ENCODE results near the gene TTYH3.
"Not testable (repeated sequence)": the region's sequence is repeated elsewhere in the genome, so short reads cannot be mapped to it uniquely, and the experiment has no call there.

Gene TTYH3, protein sequence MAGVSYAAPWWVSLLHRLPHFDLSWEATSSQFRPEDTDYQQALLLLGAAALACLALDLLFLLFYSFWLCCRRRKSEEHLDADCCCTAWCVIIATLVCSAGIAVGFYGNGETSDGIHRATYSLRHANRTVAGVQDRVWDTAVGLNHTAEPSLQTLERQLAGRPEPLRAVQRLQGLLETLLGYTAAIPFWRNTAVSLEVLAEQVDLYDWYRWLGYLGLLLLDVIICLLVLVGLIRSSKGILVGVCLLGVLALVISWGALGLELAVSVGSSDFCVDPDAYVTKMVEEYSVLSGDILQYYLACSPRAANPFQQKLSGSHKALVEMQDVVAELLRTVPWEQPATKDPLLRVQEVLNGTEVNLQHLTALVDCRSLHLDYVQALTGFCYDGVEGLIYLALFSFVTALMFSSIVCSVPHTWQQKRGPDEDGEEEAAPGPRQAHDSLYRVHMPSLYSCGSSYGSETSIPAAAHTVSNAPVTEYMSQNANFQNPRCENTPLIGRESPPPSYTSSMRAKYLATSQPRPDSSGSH

DNA sequence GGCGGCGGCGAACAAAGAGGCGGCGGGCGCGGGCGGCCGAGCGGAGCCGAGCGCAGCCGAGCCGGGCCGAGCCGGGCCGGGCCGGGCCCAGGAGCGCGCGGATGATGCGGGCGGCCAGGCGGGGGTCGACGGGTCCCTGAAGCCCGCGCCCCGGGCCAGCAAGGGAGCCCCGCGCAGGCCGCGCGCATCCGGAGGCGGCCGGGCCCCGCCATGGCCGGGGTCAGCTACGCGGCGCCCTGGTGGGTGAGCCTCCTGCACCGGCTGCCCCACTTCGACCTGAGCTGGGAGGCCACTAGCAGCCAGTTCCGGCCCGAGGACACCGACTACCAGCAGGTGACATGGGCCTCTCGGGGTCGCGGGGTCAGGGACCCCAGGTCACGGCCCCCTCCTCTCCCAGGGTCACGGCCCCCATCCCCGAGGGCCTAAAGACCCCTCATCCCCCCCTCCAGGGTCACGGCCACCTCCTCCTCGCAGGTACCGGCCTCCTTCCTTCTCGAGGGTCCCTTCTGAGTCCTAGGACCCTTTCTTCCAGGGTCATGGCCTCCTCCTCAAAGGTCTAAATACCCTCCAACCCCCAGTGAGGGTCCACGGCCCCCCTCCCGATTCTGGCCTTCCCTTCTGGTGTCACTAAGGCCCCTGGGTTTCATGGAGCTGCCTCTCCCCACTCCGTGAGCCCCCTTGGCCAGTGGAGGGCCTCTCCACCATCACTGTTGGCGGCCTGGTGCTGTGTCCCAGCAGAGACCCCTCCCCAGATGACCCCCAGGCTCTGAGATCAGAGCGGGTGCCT lies at the start of gene TTYH3:
Gene TTYH3 (plus strand): TSS at position 41 of the 787 bp plus-strand sequence. CDS start 170 bp downstream, at position 211.
- DNase-seq = no peak

DNA sequence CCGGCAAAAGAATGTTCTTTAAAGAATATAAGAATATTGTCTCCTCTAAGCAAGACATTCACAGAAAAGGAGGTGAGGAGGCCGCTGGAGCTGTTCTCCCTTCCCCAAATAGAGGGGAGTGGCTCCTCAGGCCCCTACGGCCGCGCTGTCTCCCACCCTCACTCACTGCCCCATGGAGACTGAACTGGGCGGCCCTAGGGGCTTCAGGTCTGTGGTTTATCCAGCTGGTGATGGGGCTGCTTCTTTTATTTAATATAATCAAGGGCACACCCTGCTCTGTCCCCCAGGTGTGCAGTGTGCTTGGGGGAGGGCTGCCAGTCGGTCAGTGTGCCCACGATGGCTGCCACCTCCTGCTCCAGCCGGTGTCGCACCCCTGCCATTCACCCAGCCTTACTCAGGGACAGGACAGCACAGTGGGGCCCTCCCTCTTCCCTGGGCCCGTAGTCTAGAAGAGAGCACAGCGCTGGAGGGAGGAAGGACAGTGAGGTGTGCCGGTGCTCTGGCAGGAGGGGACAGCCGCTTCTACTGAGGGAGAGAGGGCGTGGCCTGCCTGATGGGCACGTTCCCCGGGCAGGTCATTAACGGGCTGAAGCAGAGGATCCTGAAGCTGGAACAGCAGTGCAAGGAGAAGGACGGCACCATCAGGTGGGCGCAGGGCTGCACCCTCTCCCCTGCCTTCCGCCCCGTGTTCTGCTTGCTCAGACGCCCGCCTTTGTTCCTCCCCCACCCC lies 49.6 kb upstream of the TTYH3 start:
- no peak for DNase-seq

DNA sequence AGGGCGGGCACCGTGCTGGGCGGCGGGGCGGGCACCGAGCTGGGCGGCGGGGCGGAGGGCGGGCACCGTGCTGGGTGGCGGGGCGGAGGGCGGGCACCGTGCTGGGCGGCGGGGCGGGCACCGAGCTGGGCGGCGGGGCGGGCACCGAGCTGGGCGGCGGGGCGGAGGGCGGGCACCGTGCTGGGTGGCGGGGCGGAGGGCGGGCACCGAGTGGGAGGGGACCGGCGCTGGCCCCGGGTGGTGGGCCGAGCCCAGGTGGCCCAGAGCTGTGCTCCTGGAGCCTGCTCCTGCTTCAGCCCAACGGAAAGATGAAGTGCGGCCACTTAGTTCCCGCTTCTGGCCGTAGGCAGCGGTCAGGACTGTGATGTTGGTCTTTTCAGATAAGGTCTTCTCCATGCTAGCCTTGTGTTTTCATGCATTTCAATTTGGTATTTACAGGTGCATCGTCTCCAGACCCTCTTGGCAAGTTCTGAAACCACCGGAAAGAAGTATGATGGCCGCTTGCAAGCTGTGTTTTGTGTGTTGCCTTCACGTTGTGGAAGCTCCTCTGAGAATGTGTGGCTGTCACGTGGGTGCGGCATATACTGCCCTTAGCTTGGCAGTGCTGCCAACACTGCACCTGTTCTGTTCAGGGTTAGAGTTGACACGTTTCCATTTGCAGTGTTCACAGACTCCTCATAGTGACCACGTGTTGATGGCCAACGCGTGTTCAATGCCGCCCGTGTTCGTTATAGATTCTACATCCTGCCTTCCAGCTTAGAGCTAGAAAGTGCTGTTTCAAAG lies 47.8 kb upstream of the TTYH3 start:
- no peak for DNase-seq

DNA sequence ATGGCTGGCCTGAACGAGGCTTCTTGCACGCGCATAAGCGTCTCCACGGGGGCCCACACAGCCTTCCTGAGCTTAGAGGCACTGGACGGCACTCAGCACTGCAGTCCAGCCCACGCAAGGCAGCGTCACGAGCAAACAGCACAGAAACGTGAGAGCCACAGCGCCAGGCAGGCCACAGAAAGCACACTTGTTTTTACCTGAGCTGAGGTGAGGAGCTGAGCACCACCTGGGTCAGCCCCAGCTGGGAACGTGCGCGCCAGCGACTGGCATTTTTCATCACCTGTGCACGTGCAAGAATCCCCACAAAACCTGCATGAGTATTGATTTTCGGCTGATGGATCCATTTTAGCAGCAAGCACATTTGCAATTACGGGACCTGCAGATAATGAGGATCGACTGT lies 46.3 kb upstream of the TTYH3 start:
- no peak for DNase-seq

DNA sequence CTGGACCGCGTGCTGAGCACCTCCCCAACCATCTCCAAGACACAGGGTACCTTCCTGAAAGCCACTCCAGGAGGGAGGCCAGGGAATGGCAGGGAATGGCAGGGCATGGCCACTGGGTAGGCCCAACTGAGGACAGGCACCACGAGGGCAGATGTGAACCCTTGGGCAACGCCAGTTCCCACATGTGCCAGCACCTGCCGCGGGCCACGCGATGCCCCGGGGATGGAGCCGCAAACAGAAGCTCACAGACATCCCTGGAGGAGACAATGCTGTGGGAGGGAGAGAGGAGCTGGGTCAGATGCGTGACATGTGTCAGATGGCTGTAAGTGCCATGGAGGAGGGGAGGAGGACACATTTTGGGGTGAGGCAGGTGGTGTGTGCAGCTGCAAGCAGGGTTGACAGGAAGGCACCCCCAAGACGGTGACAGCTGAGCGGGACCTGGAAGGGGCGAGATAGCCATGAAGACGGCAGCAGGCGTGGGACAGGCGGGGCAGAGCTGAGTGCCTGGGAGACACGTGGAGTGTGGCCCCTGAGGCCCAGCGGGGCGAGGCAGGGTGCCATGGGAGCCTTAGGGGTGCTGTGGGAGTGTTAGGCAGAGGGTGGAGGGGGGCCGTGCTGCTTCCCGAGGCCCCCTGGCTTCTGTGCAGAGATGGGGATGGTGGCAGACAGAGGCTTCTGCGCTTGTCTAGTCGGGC lies 45.3 kb upstream of the TTYH3 start:
- no peak for DNase-seq

DNA sequence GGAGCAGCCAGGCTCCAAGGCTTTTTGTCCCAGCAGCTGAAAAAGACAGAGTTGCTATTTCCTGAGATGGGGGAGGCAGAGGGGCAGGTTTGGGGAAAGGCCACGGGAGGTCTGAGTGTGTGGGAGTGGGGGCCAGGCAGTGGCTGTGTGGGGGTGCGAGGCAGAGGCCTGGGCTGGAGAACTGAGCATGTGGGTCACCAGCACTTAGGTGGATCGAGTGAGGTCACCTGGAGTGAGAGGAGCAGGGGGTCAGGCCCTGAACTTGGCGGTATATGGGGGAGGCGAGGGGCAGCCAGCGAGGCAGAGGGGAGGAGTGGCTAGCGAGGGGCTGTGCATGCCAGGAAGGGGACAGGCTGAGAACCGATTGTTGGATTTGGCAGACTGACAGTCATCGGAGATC lies 44.7 kb upstream of the TTYH3 start:
- DNase-seq = no peak

DNA sequence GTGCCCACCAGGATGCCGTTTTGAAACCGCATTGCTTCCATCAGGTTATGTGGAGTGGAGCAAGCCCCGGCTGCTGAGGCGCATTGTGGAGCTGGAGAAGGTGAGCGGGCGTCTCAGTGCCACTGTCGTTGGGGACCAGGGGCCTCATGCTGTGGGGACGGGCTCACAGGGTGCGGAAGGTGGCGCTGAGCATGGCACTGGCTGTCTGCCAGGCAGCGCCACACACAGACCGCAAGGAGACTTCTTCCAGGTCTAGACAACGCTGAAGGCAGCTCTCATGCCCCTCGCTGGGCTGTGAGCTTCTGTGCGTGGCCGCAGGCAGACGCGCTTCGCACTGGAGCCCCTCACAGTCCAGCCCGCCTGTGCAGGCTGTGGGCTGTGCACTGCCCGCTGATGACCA lies 44.0 kb upstream of the TTYH3 start:
- DNase-seq = no peak

DNA sequence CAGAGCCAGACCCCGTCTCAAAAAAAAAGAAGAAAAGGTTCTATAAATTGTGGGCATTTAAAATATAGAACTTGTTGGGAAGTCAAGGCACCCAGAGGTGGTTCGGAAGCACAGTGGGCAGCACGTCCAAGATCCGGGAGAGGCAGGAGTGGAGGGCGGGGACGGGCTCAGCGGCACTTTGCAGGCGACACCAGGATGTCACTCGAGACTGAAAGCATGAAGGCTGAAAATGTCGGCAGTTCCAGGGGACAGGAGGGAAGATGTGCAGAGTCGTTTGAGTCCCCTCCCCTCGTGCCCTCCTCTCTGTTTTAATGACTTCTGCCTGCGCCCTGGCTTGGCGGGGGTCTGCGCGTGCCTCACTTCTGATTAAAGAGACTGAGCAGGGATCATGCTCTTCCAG lies 42.4 kb upstream of the TTYH3 start:
- no peak for DNase-seq

DNA sequence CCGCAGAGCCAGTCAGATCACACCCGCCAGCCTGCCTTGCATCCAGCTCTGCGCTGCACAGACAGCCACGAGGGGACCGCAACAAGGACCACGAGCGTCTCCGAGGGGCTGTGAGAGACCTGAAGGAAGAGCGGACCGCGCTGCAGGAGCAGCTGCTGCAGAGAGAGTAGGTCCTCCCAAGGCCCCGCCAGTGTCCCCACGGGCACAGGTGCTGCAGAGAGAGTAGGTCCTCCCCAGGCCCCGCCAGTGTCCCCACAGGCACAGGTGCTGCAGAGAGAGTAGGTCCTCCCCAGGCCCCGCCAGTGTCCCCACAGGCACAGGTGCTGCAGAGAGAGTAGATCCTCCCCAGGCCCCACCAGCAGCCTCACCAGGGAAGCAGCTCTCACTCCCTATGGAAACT lies 41.8 kb upstream of the TTYH3 start:
- not testable (repeated sequence) for DNase-seq

DNA sequence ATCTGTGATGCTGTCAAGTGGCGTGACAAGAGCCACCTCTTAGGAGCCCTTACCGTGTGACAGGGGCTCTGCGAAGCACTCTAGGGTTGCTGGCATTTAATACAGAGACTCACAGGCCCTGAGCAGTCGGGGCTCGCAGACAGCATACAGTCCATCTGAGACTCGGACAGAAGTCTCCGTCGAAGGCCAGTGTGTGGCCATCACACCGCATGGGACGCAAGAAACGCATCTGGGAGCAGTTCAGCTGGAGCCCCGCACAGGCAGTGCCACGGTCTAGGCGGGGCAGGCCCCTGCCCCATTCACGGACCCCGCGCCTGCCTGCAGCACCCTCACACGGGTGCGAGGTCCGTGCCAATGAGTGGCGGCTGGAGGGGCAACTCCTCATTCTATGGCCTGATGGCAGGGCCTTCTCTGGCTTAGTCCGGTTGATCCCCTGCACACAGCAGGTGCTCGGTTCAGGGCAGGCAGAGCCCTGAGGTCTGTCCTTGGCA lies 39.4 kb upstream of the TTYH3 start:
- DNase-seq = no peak

DNA sequence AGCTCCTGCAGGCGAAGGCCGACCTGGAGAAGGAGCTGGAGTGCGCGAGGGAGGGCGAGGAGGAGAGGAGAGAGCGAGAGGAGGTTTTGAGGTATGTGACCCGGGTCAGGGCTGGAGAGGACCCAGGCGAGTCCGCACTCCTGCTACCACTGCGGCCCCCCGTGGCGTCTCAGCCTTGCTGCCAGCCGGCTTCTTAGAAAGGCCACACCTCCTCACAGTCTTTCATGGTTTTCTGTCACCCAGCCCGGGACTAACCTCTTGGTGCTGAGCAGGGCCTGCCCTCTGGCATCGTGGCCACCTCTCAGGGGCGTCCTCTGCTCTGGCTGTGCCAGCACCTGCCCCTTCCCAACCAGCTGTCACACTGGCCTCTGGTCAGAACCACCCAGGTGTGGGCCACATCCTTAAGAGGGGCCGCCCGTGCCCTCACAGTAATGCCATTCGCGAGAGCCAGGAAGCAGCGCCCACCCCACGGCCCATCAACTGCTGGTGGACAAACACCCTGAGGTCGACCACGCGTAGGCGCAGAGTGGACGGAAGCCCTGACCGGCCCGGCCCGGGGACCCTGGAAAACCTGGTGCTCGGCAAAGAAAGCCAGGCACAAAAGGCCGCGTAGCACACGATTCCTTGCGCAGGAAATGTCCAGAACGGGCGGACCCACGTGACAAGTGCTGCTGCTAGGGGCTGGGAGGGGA lies 38.6 kb upstream of the TTYH3 start:
- no peak for DNase-seq

DNA sequence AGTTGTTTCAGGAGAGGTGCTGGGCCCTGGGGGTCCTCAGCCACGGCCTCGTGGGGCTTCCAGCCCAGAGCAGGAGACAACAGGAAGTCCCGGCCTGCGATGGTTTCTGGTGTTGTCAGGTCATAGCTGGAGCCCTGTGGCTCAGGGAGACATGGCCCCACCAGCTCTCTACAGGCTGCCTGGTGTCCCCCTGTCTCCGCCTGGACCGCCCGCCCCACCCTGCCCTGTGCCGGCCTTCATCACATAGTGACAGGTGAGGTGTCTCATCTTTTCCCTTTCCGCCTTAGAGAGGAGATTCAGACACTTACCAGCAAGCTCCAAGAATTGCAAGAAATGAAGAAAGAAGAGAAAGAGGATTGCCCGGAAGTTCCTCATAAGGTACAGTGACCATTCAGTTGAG lies 37.2 kb upstream of the TTYH3 start:
- DNase-seq = no peak

DNA sequence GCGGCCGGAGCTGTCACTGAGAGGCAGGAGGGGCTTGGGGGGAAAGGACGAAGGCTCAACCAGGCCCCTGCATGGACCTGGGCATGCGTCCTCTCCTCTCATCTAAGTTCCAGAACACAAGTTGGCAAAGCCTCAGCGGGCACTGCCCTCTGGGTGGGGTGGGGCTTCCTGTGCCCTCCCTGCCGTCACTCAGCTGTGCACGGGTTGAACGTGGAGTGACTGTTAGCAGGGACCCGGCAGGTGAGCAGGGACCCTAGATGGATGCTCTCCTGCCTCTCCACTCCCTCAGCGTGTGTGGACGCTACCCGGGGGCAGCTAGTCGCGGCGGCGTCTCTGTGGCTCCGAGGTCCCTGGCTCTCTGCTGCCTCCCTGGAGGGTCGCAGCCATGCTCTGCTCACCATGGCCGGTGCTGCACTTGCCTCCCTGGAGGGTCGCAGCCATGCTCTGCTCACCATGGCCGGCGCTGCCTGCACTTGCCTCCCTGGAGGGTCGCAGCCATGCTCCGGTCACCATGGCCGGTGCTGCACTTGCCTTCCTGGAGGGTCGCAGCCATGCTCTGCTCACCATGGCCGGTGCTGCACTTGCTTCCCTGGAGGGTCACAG lies 36.4 kb upstream of the TTYH3 start:
- DNase-seq = no peak

DNA sequence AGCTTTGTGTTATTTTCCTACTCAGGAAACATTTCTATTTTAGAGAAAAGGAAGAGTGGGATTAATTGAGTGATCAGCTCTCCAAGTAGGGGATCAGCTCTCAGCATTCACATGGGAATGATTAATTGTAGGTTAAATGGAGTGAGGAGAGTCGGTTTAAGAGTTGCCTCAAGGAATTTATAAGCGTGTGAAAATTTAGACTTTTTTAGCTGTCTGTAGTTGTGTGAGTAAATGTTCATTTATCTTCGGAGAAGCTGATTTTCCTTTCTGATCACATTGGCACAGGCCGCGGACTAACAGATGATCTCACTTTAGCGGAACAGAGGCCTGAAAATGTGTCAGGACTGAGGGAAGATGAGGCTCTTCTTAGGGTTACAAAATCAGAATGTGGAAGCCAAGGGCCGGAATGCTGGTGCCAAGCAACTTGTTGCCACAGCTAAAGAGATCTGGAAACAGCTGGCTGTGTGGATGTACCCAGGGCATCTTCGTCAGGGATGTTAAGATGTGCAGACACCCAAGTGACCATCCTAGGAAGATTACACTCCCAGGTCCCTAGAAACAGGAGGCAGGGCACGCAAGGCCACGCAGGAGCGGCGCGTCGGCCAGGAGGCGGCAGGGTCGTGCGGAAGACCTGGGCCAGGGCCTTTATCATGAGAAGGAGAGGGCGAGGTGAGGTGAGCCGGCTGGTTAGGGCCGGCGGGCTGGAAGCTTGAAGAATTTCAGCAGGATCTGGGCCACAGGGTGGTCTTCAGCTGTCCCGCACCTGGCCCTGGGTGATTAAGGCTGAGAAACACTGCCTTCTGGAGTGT lies 35.1 kb upstream of the TTYH3 start:
- no peak for DNase-seq

DNA sequence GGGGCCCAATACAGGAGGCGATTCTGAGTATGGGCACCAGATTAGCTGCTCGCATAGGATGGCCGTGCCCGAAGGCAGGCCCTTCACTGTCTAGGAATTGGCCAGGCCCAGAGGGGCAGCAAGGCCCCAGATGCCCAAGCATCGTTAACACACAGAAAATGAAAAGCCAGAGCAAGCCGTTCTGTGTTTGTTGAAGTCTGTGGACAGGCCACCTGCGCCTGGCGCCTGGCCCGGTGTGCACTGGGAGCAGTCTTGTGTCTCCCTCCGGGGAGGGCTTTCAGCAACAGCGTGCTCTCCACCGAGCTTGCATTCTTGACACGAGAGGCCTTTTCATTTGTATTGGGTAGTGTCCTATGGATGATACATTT lies 34.5 kb upstream of the TTYH3 start:
- DNase-seq = no peak

DNA sequence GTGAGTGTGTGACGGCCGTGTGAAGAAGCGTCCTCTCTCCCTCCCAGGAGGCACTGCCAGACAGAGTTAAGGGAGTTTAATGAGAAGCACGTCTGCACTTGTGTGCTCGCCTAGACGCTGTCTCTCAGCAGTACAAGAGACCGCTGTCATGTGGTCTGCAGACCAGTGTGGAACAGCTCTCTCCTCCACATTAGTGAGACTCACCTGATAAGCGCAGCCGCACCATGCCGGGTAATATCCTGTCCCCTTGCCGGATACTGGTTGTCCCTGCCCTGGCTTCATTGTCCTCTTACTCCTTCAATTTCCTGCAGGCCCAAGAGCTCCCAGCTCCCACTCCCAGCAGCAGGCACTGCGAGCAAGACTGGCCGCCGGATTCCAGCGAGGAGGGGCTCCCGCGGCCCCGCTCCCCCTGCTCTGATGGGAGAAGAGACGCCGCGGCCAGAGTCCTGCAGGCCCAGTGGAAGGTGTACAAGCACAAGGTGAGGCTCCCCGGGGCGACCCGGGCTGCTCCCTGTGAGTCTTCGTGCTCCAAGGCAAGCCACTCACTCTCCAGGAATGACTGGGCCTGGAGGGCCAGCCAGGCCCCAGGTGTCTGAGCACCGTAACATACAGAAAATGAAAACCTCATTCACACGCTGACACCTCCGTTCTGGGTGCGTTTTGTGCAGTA lies 33.5 kb upstream of the TTYH3 start:
- DNase-seq = no peak

DNA sequence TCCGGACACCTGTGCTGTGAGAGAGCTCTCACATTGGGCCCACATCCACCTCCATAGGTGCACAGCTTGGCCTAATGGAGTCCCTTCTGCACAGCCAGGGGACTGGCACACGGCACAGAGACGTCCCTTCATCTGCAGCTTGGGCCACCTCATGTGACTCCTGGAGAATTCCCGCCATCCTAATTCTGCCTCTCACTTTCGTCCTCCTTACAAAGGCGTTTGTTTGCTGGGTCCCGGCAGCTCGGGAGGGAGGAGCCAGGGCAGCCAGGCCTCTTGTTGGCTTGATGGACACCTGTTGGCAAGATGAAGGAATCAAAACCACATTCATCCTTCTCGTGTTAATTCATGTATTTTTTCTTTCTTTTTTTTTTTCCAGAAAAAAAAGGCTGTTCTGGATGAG lies 30.7 kb upstream of the TTYH3 start:
- DNase-seq = no peak

DNA sequence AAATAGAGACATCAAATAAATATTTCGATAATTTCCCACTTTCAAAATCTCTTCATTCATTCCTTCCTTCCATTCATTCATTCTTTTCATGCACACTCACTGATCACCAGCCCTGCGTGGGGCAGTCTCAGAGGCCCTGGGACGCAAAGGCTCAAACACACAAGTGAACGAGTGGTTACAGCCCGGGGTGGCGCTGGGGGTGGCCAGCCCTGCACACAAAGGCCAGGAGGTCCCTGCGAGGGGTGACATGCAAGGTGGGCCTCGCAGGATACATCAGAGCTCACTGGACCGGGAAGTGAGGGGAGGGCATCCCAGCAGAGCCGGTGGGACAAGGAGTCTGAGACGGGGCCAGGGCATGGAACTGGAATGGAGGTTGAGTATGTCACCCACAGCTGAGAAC lies 29.9 kb upstream of the TTYH3 start:
- no peak for DNase-seq

DNA sequence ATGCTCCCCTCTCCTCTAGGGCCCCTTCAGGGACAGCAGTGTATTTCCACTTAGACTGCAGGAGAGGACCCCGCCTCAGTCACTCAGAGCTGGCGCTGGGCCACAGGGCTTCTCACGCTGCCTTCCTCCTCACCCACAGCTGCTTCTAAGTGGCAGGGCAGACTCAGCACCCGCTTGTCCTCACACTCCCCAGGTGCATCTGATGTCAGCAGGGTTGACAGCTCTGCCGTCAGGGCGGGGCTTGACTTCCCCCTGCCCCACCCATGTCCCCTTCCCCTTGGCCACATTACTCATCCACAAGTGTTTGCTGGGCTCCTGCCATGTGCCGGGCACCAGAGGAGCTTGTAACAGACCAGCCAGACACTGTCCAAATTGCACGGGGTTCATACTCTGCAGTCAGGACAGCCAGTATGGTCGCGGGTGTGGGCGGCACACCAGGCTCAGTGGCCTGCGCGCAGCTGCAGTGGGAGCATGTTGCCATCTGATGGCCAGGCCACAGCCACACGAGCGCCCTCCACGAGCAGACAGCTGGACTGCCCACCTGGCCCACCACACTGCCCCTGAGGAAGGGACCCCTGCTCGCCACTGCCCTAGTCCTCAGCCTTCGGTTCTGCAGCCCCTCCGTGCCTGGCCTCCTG lies 29.3 kb upstream of the TTYH3 start:
- no peak for DNase-seq
